Amniotic stem cell (primary cell): Measurements from ENCODE around the gene PUS7L.
"Not testable (repeated sequence)": the region's sequence is repeated elsewhere in the genome, so short reads cannot be mapped to it uniquely, and the experiment has no call there.

ENCODE experiments used
- DNase-seq: peaks from one replicate; lab custom pipeline; 2025; lab: John Stamatoyannopoulos, UW

Gene PUS7L, protein sequence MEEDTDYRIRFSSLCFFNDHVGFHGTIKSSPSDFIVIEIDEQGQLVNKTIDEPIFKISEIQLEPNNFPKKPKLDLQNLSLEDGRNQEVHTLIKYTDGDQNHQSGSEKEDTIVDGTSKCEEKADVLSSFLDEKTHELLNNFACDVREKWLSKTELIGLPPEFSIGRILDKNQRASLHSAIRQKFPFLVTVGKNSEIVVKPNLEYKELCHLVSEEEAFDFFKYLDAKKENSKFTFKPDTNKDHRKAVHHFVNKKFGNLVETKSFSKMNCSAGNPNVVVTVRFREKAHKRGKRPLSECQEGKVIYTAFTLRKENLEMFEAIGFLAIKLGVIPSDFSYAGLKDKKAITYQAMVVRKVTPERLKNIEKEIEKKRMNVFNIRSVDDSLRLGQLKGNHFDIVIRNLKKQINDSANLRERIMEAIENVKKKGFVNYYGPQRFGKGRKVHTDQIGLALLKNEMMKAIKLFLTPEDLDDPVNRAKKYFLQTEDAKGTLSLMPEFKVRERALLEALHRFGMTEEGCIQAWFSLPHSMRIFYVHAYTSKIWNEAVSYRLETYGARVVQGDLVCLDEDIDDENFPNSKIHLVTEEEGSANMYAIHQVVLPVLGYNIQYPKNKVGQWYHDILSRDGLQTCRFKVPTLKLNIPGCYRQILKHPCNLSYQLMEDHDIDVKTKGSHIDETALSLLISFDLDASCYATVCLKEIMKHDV

DNA sequence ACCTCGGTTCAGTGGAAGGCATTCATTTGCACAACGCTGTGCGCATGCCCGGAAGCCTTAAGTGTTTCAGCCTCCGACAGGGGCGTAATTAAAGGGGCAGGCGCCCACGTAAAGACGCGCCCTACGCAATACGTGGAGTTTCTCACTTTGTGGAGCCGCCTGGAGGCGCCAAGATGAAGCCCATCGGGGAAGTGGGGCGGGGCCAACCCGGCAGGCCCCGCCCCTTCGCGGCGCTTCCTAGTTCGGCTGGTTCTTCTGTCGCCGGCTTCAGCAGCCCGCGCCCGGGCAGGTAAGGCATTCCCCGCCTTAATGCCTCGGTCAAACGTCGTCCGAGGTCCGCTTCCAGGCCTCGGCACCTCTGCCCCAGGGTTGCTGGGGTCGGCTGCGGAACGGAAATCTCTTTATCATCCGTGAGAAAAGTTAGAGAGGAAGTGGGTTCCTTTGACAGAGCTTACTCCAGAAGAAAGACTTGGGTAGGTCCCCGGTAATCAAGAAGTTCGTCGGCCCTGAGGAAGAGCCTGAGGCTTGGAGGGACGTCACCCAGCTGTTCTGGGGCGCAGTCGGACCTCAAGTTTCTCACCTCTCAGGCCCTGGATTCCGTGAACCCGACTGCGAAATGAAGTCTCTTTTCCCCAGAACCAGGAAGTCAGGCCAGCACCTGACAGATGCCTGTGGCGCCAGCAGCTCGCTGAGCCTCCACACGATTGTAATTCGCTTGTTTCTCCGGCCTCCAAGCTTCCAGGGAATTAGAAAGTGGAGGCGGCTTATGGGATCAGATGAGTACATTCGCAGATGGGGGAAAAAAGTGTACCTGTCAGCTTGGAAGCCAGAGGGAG, at the start of gene PUS7L, which contains the start of gene IRAK4:
TSS of gene PUS7L (minus strand) at position 63 of the 836 bp plus-strand sequence. CDS start 3,545 bp downstream, outside the sequence.
TSS of gene IRAK4 (plus strand) at position 224 of the 836 bp plus-strand sequence. CDS start 9,161 bp downstream, outside the sequence.
- peak; percentile 94 for DNase-seq

DNA sequence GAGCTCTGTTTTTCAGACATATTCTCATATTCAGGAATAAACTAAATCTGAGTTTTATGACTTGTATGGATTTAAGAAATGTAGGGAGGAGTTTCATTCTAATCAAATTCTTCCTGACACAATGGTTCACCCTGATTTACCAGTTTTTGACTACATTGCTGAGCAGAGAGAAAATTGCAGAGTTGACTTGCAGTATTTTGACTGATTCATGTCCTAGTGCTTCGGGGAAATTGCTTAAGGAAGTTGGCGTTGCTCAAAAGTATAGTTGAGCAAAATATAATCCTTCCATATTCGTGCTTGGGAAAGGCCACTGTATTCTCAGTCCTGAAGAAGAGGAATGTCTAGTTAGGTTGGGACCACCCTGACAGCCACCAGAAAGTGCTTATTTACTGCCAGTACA, 48.8 kb upstream of the PUS7L start:
- DNase-seq, result no peak

- DNase-seq, result no peak
Observed at GRCh38 chr12:43806737-43807072, 48.1 kb upstream of the PUS7L start.

GRCh38 chr12:43805860-43806736, 47.5 kb upstream of the PUS7L start, which contains the start of gene TWF1:
Gene TWF1, minus strand, starts transcription at chr12:43806317. Its CDS starts 72 bp downstream, at chr12:43806245.
- DNase-seq, result peak; percentile 36

DNA sequence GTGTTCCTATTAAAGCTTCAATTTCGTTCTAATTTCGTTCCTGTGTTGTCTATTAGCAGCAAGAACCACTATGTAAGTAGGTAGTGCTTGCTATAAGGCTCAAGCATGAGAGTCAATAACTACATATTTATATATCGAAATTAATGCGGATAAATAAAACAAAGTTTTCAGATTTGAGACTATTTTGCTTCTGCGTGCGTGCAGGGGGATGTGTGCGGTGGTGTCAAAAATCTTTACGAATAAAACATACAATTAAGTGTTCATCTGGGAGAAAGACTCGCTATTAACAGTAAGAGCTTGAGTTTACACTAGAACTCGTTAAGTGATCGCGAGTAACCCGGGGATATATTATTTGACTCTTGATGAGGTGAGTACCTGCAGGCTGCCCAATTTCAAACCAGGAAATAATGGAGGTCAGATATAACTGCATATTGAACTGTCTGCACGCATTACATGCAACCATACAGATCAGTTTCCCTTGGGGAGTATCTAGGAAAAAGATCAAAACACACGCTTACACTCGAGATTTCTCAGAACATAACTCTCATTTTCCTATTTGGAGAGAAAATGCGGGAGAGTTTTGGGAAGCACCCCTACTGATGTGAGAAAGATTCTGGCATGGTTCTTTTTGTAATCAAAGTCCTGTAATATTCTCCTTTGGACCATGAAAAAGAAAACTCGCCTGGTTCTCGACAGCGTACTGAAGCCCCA, 46.7 kb upstream of the PUS7L start:
- no peak for DNase-seq

DNA sequence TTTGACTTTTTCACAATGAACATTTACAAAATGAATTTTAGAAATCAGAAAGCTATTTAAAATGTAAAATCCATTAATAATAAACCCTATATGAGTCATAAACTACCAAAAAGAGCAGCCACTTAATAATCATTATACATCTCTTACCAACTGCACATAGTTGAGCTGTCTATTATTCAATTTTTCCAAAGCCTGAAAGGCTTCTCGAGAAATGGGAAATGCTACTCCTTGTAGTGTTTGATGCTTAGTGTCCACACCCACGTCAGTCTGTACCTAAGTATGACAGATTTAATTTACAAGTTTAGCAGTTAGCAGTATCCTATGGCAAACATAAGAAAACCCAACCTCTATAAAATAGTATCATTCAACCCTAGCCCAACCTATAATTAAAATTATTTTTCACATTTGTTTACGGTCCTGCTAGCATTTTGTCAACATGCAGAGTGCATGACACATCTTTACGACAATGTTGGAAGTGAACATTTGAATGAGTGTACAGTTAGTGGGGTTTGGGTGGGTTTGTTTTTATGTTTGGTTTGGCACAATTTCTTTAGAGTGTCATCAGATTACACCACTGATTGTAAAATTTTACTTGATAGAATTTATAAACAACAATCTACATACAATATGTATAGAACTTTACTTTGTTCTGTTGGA, 39.1 kb upstream of the PUS7L start:
- DNase-seq, result no peak

DNA sequence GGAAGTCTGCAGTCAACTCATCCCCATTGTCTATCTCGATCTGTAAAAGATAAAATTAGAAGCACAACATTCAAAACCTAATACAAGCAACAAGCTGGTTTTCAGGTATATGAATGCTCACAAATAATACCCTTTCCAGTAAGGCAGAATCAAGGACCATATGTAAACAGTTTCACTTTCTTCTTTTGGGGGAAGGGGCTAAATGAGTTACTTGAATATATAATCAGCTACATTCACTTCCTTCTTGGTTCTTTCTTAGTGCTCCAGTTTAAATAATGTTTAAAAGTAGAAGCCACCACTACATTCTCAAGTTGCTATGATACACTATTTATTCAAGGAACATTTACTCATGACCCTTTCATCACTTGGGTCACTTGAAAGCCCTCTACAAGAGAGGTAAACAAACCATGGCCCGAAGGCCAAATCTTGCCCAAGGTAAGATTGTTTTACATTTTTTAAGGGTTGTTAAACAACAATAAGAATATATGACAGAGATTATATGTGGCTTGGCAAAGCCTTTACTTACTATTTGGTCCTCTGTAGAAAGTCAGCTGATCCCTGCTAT, 37.2 kb upstream of the PUS7L start:
- DNase-seq, result no peak

DNA sequence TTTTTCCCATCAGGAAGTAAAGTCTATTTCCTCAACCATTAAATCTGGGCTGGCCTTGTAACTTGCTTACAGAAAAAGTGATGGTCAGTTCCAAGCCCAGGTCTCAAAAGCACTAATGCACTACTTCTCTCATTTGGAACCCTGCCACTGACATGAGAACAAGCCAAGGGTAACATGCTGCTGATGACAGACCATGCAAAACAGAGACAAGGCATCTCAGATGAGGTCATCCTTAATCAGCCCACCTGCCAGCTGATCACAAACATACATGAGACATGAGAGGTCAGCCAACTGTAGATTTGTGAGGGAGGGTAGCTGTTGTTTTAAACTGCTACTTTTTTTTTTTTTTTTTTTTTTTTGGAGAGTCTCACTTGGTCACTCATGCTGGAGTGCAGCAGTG, 31.4 kb upstream of the PUS7L start:
- DNase-seq, result no peak

DNA sequence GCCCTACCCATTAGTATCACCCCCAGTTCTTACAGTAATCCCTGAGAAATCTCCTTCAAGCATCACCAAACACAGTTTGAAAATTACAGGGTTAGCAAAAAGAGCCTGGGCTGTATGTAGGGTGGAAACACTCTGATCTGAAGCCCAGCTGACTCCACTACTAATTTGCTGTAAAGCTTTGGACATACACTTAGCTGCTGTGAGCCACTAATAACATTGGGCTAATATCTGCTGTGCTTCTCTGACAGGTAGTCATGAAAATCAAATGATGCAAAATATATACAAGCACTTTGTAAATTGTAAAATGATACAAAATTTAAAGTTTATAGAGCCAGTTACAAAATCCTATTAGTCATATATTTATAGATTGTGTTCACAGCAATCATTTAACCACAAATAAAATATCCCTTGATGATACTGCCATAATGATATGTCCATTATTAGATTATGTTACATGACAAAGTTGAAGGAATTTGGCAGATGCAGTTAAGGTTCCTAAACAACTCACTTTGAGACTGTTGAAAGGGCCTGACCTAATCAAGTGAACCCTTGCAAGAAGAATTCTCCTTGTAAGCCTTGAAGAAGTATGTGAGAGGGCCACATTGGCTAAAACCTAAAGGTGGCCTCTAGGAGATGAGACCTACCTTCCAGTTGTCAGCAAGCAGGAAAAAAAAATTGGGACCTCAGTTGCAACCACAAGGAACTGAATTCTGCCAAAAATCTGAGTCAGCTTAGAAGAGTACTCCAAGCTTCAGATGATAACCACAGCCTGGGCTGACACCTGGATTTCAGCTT, 28.5 kb upstream of the PUS7L start:
- DNase-seq, result no peak

DNA sequence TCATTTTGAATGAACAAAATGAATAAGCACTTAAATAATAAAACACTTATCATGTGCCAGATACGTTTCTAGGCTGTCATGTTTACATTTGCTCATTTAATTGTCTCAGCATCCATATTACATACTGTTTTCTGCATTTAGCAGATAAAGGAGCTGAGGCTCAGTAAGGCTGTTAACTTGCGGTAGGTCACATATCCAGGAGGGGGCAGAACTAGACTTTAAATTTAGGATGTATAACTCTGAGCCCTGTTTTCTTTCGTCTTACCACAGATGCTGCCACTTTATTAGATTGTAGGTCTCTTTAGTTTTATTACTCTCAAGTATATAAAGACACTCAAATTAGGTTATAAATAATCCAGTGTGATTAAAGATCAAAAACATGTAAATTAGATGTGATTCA, 17.9 kb upstream of the PUS7L start:
- no peak for DNase-seq

DNA sequence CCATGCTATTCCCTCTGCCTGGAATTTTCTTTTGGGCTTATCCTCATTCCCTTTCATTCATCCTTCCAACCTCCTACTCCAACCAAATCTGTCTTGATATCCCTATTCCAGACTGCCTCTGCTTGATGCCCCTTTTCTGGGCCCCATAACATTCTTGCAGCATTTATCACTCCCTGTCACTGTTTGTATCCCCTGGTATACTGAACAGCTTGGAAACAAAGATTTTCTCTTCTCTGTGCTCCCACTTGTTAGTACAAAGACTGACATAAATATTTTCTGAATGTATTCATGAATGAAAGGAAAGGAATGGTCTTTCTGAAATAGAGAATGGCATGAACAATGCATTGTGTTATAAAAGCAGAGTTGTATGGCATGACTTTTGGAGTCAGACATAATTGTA, 7.7 kb upstream of the PUS7L start:
- DNase-seq, result no peak

- DNase-seq, result no peak
Observed at GRCh38 chr12:43764528-43764927, 5.9 kb upstream of the PUS7L start.

DNA sequence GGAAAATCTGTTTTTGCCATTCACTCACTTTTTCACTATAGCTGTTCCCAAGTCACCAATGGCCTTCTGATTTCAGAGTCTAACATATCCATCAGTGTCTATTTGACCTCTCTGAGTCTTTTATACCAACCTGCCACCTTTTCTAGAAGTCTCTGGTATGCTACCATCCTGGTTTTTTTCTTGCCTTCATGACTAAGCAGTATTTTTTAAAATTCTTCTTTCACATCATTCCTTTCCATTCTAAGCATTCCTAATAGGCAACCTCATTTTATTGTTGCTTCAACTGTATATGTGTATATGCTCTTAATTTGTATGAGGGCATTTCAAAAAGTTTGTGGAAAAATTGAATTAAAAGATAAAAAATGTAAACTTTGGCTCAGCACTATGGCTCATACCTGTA, 5.2 kb upstream of the PUS7L start:
- DNase-seq, result no peak

GRCh38 chr12:43762596-43762995, 4.0 kb upstream of the PUS7L start:
- no peak for DNase-seq

DNA sequence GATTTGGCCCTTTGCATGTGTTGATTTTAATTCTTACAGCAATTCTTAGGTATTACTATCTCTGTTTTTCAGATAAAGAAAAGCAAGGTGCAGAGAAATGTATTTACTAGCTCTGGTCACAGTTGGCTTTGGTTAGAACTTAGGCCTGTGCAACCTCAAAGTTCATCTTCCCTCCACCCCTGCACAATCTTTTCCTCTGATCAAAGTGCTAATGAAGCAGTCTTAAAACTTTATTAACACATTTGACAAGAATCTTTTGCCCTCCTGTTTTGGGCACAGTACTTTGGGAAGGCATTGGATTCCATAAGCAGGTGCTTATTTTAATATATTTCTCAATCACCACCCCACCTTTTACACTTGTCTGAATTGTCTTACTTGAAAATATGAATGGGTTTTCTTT, 2.9 kb upstream of the PUS7L start:
- DNase-seq, result no peak

DNA sequence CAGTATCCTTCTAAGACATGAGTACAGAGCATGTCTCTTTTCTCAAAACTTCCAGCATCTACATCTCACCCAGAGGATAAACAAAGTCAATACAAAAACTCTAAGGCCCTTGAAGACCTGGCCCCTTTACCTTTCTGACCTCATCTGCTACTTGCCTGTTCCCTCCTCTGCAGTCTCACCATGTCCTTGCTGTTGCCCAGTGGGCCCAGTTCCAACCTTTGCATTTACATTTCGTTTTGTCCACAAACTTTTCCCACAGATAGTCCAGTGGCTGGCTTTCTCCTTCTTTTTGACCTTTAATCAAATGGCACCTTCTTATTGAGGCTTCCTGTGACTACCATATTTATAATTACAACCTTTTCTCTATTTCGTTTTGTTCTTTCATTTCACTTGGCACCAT, 1.8 kb upstream of the PUS7L start:
- DNase-seq, result no peak

GRCh38 chr12:43758247-43758727, 303 bp downstream of the PUS7L start:
- DNase-seq, result no peak

DNA sequence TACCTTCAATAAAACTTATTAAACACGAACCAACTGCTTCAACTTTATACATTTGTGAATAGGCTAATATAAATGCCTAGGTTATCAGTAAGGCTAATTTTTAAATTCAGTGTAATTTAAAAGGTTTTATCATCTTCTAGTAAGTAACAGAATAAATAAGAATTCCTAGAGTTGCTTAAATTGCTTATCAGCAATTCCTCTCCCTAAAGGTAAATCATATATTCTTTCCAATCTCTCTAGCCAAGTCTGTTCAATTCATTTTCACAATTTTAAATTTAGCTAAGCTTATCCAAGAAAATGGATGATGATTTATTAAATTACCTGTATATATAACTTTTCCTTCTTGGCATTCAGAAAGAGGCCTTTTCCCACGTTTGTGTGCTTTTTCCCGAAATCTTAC, 4.6 kb downstream of the PUS7L start:
- no peak for DNase-seq

- DNase-seq, result not testable (repeated sequence)
Observed at GRCh38 chr12:43751360-43751759, 7.2 kb downstream of the PUS7L start.
